HepG2 (cell line): Measurements from ENCODE around the gene M1AP. TPM values are rescaled to one million over a fixed set of nuclear protein-coding genes. Genes with fewer than 3 reads are reported as not detected.

Experiments
- AKAP8 ChIP-seq: sonication (generic); formaldehyde crosslinking; IDR thresholded peaks from 2 replicates; pipeline ENCODE4 v1.5.1; 2020; ENCODE audit warnings: mild to moderate bottlenecking, missing genetic modification reagents
- ATF7-NPFF ChIP-seq: sonication (generic); formaldehyde crosslinking; IDR thresholded peaks from 2 replicates; pipeline ENCODE4 v1.8.1; 2023; ENCODE audit warnings: mild to moderate bottlenecking, low read depth, missing genetic modification reagents, moderate library complexity
- HDAC1 ChIP-seq: sonication (generic); formaldehyde crosslinking; IDR thresholded peaks from 2 replicates; pipeline ENCODE4 v1.5.1; 2020; ENCODE audit warnings: mild to moderate bottlenecking, missing genetic modification reagents
- JUN ChIP-seq: sonication (generic); formaldehyde crosslinking; IDR thresholded peaks from 2 replicates; pipeline ENCODE4 v1.4.0; 2020; ENCODE audit warnings: mild to moderate bottlenecking, missing genetic modification reagents
- KLF12 ChIP-seq: sonication (generic); formaldehyde crosslinking; IDR thresholded peaks from 2 replicates; pipeline ENCODE4 v1.4.0; 2020; ENCODE audit warnings: missing genetic modification reagents, borderline replicate concordance
- NFYC ChIP-seq: IDR thresholded peaks from 2 replicates; pipeline ENCODE4 v1.6.1; 2016; ENCODE audit warnings: missing genetic modification reagents, missing compliant biosample characterization
- TP53 ChIP-seq: sonication (generic); formaldehyde crosslinking; conservative IDR thresholded peaks from 2 replicates; pipeline ENCODE4 v1.4.0; 2020; ENCODE audit warnings: missing genetic modification reagents
- ZNF775 ChIP-seq: sonication (generic); formaldehyde crosslinking; IDR thresholded peaks from 2 replicates; pipeline ENCODE4 v1.4.0; 2020; ENCODE audit warnings: missing genetic modification reagents, mild to moderate bottlenecking, moderate library complexity, borderline replicate concordance
- ZSCAN29 ChIP-seq: sonication (generic); formaldehyde crosslinking; conservative IDR thresholded peaks from 2 replicates; pipeline ENCODE4 v1.4.0; 2020; ENCODE audit warnings: mild to moderate bottlenecking, missing genetic modification reagents
- polyA plus RNA-seq, 8 experiments: library from polyadenylated mRNA; depleted of rRNA in 3 of 8; stranded (reverse) in 7 of 8; unstranded in 1 of 8; fragments of >200 nt; fragmentation: Illumina TruSeq in 4 of 8; extraction: Trizol in 4 of 8; gene quantifications; 2 replicates each; pipeline versions ENCODE4 v1.2.1 to v1.2.3, GENCODE V29; 2011 to 2016; ENCODE audit warnings: low read depth in 4 of 8, missing spikeins in 1 of 8, mixed read lengths in 1 of 8; ENCODE audit not compliant: insufficient read depth in 1 of 8
- total RNA-seq, 5 experiments: library from RNA; depleted of rRNA; stranded (reverse); fragments of >200 nt; fragmentation: Illumina TruSeq; extraction: Trizol; gene quantifications; 2 replicates each; pipeline ENCODE4 v1.2.3, GENCODE V29; 2016; ENCODE audit warnings: low read depth in 1 of 5
- TF ChIP-seq, protein P1 (sequence below): sonication (generic); formaldehyde crosslinking; IDR thresholded peaks from 2 replicates; pipeline ENCODE4 v1.5.0; 2020; ENCODE audit warnings: missing genetic modification reagents
- TF ChIP-seq, protein P2 (sequence below), 2 experiments: sonication (generic) in 1 of 2; formaldehyde crosslinking in 1 of 2; IDR thresholded peaks; 2 replicates each; pipeline versions ENCODE4 v1.5.1 to v1.6.1; 2011 to 2020; ENCODE audit warnings: borderline replicate concordance in 1 of 2, low read depth in 1 of 2, low read length in 1 of 2, mild to moderate bottlenecking in 1 of 2, missing genetic modification reagents in 1 of 2, moderate library complexity in 1 of 2
- TF ChIP-seq, protein P3 (sequence below): sonication (generic); formaldehyde crosslinking; IDR thresholded peaks from 2 replicates; pipeline ENCODE4 v1.4.0; 2020; ENCODE audit warnings: missing genetic modification reagents, borderline replicate concordance
- TF ChIP-seq, protein P4 (sequence below): sonication (generic); formaldehyde crosslinking; IDR thresholded peaks from 2 replicates; pipeline ENCODE4 v1.9.0; 2021; ENCODE audit warnings: missing genetic modification reagents, borderline replicate concordance
- TF ChIP-seq, protein P5 (sequence below): IDR thresholded peaks from 2 replicates; pipeline ENCODE4 v1.6.1; 2016; ENCODE audit warnings: control low read depth

The M1AP gene
- total and polyA plus RNA-seq, 2 of the 13 experiments (the other 11 are each of a cell fraction or from before 2014, with no cell fraction given): not detected

DNA sequence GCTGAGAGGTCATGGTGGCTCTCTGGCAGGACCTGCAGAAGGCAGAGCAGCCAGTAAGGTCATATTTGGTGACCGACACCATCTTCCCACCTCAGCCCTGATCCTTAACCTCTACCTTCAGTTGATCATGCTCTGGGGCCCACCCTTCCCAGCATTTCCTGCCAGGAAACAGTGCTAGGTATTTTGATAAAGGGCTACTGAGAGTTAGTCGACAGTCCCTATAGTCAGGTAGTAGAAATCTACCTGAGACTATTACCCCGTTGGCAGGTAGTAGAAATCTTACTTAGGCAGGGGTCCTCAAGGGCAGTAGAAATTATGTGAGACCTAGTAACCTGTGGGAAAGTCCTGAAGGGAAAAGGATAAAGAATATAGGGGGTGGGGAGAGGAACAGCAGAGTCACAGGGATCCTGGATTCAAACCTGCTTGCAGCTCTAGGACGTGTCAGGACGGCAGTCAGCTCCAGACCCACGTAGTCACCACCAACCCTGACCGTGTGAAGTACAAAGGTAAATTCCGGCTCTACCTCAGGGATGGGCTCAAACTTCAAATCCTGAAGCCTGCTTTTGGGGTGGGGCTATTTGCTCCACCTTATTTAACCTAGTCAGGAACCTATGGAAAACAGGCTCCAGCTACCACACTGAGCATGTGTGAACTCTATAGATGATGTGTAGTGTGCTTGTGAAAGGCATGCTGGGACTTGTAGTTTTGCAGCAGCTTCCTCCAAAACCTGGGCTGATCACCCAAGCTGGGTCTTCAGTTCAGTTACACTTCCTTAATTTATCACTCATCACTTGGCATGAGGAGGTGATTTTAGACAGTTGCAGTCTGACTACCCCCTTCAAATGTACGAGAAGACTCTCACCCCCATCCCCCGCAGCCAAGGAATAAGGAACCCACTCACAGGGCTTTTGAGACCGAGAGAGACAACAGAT, 122.1 kb downstream of the M1AP start, which contains the start of gene DQX1 (continued):
- TF ChIP-seq, protein P1, sequence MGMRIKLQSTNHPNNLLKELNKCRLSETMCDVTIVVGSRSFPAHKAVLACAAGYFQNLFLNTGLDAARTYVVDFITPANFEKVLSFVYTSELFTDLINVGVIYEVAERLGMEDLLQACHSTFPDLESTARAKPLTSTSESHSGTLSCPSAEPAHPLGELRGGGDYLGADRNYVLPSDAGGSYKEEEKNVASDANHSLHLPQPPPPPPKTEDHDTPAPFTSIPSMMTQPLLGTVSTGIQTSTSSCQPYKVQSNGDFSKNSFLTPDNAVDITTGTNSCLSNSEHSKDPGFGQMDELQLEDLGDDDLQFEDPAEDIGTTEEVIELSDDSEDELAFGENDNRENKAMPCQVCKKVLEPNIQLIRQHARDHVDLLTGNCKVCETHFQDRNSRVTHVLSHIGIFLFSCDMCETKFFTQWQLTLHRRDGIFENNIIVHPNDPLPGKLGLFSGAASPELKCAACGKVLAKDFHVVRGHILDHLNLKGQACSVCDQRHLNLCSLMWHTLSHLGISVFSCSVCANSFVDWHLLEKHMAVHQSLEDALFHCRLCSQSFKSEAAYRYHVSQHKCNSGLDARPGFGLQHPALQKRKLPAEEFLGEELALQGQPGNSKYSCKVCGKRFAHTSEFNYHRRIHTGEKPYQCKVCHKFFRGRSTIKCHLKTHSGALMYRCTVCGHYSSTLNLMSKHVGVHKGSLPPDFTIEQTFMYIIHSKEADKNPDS (CRISPR knock-in tag): no peak
- TF ChIP-seq, protein P2, sequence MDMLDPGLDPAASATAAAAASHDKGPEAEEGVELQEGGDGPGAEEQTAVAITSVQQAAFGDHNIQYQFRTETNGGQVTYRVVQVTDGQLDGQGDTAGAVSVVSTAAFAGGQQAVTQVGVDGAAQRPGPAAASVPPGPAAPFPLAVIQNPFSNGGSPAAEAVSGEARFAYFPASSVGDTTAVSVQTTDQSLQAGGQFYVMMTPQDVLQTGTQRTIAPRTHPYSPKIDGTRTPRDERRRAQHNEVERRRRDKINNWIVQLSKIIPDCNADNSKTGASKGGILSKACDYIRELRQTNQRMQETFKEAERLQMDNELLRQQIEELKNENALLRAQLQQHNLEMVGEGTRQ (IDR thresholded peaks at IDR 0.05; ENCODE audit: low read depth, low read length): no peak
- TF ChIP-seq, protein P2 (CRISPR knock-in tag; IDR thresholded peaks at IDR 0.05; ENCODE audit: borderline replicate concordance): no peak
- TF ChIP-seq, protein P3, sequence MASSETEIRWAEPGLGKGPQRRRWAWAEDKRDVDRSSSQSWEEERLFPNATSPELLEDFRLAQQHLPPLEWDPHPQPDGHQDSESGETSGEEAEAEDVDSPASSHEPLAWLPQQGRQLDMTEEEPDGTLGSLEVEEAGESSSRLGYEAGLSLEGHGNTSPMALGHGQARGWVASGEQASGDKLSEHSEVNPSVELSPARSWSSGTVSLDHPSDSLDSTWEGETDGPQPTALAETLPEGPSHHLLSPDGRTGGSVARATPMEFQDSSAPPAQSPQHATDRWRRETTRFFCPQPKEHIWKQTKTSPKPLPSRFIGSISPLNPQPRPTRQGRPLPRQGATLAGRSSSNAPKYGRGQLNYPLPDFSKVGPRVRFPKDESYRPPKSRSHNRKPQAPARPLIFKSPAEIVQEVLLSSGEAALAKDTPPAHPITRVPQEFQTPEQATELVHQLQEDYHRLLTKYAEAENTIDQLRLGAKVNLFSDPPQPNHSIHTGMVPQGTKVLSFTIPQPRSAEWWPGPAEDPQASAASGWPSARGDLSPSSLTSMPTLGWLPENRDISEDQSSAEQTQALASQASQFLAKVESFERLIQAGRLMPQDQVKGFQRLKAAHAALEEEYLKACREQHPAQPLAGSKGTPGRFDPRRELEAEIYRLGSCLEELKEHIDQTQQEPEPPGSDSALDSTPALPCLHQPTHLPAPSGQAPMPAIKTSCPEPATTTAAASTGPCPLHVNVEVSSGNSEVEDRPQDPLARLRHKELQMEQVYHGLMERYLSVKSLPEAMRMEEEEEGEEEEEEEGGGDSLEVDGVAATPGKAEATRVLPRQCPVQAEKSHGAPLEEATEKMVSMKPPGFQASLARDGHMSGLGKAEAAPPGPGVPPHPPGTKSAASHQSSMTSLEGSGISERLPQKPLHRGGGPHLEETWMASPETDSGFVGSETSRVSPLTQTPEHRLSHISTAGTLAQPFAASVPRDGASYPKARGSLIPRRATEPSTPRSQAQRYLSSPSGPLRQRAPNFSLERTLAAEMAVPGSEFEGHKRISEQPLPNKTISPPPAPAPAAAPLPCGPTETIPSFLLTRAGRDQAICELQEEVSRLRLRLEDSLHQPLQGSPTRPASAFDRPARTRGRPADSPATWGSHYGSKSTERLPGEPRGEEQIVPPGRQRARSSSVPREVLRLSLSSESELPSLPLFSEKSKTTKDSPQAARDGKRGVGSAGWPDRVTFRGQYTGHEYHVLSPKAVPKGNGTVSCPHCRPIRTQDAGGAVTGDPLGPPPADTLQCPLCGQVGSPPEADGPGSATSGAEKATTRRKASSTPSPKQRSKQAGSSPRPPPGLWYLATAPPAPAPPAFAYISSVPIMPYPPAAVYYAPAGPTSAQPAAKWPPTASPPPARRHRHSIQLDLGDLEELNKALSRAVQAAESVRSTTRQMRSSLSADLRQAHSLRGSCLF (CRISPR knock-in tag): no peak
- TF ChIP-seq, protein P4, sequence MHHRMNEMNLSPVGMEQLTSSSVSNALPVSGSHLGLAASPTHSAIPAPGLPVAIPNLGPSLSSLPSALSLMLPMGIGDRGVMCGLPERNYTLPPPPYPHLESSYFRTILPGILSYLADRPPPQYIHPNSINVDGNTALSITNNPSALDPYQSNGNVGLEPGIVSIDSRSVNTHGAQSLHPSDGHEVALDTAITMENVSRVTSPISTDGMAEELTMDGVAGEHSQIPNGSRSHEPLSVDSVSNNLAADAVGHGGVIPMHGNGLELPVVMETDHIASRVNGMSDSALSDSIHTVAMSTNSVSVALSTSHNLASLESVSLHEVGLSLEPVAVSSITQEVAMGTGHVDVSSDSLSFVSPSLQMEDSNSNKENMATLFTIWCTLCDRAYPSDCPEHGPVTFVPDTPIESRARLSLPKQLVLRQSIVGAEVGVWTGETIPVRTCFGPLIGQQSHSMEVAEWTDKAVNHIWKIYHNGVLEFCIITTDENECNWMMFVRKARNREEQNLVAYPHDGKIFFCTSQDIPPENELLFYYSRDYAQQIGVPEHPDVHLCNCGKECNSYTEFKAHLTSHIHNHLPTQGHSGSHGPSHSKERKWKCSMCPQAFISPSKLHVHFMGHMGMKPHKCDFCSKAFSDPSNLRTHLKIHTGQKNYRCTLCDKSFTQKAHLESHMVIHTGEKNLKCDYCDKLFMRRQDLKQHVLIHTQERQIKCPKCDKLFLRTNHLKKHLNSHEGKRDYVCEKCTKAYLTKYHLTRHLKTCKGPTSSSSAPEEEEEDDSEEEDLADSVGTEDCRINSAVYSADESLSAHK: no peak
- TF ChIP-seq JUN (CRISPR knock-in tag): no peak
- TF ChIP-seq ZNF775 (CRISPR knock-in tag): no peak
- peak; percentile 62 for TF ChIP-seq NFYC
- TF ChIP-seq ATF7-NPFF (CRISPR knock-in tag): peak; percentile 62; the same call in 1 of the 2 replicates
- TF ChIP-seq TP53: no peak
- TF ChIP-seq ZSCAN29 (CRISPR knock-in tag): no peak
- no peak for TF ChIP-seq AKAP8 (CRISPR knock-in tag)
- TF ChIP-seq HDAC1 (CRISPR knock-in tag): peak; percentile 65
- TF ChIP-seq, protein P5, sequence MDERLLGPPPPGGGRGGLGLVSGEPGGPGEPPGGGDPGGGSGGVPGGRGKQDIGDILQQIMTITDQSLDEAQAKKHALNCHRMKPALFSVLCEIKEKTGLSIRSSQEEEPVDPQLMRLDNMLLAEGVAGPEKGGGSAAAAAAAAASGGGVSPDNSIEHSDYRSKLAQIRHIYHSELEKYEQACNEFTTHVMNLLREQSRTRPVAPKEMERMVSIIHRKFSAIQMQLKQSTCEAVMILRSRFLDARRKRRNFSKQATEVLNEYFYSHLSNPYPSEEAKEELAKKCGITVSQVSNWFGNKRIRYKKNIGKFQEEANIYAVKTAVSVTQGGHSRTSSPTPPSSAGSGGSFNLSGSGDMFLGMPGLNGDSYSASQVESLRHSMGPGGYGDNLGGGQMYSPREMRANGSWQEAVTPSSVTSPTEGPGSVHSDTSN (CRISPR knock-in tag): no peak
- peak; percentile 55; the same call in 1 of the 2 replicates for TF ChIP-seq KLF12
